HUES6 (cell line): Measurements from ENCODE around the gene CLCN7.

Experiments used
- H3K27ac ChIP-seq: 2 replicates; pipeline ENCODE4 v1.7.0; 2013; ENCODE audit warnings: low read depth, mild to moderate bottlenecking, low read length, inconsistent platforms
- H3K27me3 ChIP-seq: 2 replicates; pipeline ENCODE4 v1.6.1; 2013; ENCODE audit warnings: low read length; ENCODE audit not compliant: control insufficient read depth, insufficient read depth
- H3K36me3 ChIP-seq: 2 replicates; pipeline ENCODE4 v1.6.1; 2013; ENCODE audit warnings: low read length; ENCODE audit not compliant: control insufficient read depth, insufficient read depth
- H3K4me1 ChIP-seq: 2 replicates; pipeline ENCODE4 v1.6.1; 2013; ENCODE audit warnings: low read length; ENCODE audit not compliant: control insufficient read depth, insufficient read depth
- H3K4me3 ChIP-seq: 2 replicates; pipeline ENCODE4 v1.5.1; 2013; ENCODE audit warnings: low read depth, low read length
- H3K9ac ChIP-seq: one replicate; pipeline ENCODE4 v1.6.1; 2013; ENCODE audit warnings: mild to moderate bottlenecking, low read length
- H3K9me3 ChIP-seq: 2 replicates; pipeline ENCODE4 v1.6.1; 2013; ENCODE audit warnings: low read depth, low read length; ENCODE audit not compliant: control insufficient read depth, insufficient read depth

Gene CLCN7

DNA sequence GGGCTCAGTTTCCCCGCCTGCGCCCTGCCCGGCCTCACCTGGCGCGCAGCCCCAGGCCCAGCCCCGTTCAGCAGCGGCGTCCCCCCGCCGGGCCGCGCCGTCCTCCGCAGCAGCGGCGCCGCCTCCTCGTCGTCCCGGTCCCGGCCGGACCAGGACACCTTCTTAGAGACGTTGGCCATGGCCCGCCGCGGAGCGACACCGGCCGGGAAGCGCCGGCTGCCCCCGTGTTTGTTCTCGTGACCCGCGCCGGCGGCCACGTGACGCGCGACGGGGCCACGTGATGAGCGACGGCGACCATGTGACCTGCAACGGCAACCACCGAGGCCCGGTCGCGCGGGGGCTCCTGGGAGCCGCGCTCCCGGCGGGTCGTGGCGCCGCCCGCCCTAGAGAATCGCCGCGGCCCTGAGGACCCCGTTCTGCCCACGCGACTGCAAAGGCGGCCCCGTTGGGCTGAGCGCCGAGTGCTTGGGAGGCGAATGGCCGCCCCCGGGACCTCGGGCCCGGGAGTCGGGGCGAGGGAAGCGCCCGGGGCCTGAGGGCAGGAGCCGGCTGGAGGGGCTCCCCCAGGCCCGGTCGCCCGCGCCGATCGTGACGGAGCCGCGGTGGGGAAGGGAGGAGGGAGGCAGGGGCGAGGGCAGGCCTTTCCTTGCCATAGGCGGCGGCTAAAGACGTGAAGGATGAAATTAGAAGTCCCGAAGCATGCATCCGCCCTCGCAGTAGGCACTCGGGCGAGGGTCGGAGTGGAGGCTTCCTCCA is at the start of gene CLCN7:
TSS of gene CLCN7 (minus strand) at position 233 of the 756 bp plus-strand sequence. CDS start at position 179, 54 bp downstream.
- H3K9ac ChIP-seq = peak within 1 kb of the TSS; percentile 80
- H3K9me3 ChIP-seq = peaks cover 12% of the 10 kb centered on the region
- H3K27ac ChIP-seq = peak within 1 kb of the TSS; percentile 88
- H3K36me3 ChIP-seq = no peaks in the 10 kb centered on the region
- H3K4me3 ChIP-seq = peak within 1 kb of the TSS; percentile 79
- H3K27me3 ChIP-seq = no peaks in the 10 kb centered on the region
- H3K4me1 ChIP-seq = peaks cover 4% of the 10 kb centered on the region; the same call in 1 of the 2 replicates

DNA sequence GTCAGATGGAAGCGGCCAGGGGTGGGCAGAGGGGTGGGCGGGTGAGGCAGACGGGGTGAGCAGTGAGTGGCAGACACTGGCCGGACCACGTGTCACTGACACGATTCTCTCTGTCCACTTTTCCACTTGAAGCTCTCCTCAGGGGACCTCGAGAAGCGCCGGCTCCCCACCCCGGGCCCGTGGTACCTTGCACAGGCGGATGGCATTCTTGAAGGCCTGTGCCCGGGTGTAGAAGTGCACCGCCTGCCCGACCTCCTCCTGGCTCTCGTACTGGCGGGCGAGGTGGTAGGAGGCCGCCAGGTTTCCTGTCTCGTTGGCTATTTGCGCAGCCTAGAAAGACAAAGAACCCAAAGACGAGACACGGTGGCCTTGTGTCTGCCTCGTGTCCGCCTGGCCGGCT is 49.5 kb upstream of the CLCN7 start:
- no peaks in the 10 kb centered on the region for H3K27me3 ChIP-seq
- H3K9me3 ChIP-seq = no peaks in the 10 kb centered on the region
- H3K36me3 ChIP-seq = peaks cover 4% of the 10 kb centered on the region; the same call in 1 of the 2 replicates
- no peak overlapping the region for H3K27ac ChIP-seq
- H3K4me3 ChIP-seq = no peak overlapping the region
- no peak overlapping the region for H3K9ac ChIP-seq
- no peaks in the 10 kb centered on the region for H3K4me1 ChIP-seq

GRCh38 chr16:1523581-1524245 is 48.9 kb upstream of the CLCN7 start:
- no peaks in the 10 kb centered on the region for H3K9me3 ChIP-seq
- H3K4me3 ChIP-seq = no peak overlapping the region

GRCh38 chr16:1520461-1520860 is 45.6 kb upstream of the CLCN7 start:
- Histone ChIP-seq H3K36me3 (peaks cover 4% of the 10 kb centered on the region; the same call in 1 of the 2 replicates), H3K4me1 (no peaks in the 10 kb centered on the region), H3K27ac (no peak overlapping the region), H3K27me3 (no peaks in the 10 kb centered on the region), H3K9me3 (no peaks in the 10 kb centered on the region), H3K4me3 (no peak overlapping the region), H3K9ac (no peak overlapping the region)

More at GRCh38 chr16:1523581-1524245, 48.9 kb upstream of the CLCN7 start:
- H3K9ac ChIP-seq = no peak overlapping the region
- H3K36me3 ChIP-seq = peaks cover 4% of the 10 kb centered on the region; the same call in 1 of the 2 replicates
- no peaks in the 10 kb centered on the region for H3K4me1 ChIP-seq
- H3K27ac ChIP-seq = no peak overlapping the region
- H3K27me3 ChIP-seq = no peaks in the 10 kb centered on the region

DNA sequence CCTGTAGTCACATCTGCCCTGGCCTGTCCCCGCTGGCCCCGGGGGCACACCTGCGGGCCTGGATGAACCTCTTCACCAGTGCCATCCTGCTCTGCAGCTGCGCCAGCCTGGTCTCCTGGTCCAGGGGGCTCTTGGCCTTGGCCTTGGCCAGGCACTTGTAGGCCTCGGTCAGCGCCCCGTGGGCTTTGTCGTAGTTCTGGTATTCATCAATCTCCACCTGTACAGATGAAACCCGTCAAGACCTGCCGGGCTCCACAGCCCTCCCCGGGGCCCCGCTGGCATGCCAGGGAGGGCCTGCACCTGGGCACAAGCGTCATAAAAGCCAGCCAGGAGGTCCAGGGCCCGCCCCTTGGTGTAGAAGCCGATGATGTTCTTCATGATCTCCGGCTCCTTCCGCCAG is 45.0 kb upstream of the CLCN7 start:
- Histone ChIP-seq H3K4me3 (no peak overlapping the region), H3K9ac (no peak overlapping the region), H3K9me3 (no peaks in the 10 kb centered on the region; the same call in 1 of the 2 replicates), H3K4me1 (no peaks in the 10 kb centered on the region), H3K36me3 (peaks cover 4% of the 10 kb centered on the region; the same call in 1 of the 2 replicates), H3K27me3 (no peaks in the 10 kb centered on the region), H3K27ac (no peak overlapping the region)

DNA sequence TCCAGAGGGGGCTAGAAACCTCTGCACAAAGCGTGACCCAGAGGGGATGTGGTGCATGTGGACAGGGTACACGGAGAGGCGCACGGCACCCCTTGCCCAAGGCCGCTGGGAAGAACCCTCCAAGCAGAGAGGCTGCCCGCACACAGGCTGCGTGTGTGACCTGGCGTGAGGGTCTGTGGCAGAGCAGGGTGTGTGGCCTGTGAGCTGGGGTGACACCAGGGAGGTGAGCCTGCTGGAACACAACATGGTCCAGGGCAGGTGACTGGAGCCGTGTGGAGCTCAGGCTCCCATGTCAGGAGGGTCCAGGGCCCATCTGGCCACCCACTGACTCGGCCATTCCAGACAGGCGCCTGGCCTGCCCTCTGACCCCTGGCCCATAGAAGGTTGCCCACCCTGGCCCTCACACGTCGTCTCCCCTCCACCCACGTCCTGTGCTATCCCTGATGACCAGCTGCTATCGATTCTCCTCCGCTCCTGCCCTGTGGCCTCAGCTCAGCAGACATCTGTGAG is 43.9 kb upstream of the CLCN7 start:
- H3K36me3 ChIP-seq = peaks cover 4% of the 10 kb centered on the region; the same call in 1 of the 2 replicates
- no peak overlapping the region for H3K27ac ChIP-seq
- no peaks in the 10 kb centered on the region for H3K4me1 ChIP-seq
- H3K27me3 ChIP-seq = no peaks in the 10 kb centered on the region
- no peak overlapping the region for H3K9ac ChIP-seq
- no peak overlapping the region for H3K4me3 ChIP-seq
- peaks cover 4% of the 10 kb centered on the region; the same call in 1 of the 2 replicates for H3K9me3 ChIP-seq

DNA sequence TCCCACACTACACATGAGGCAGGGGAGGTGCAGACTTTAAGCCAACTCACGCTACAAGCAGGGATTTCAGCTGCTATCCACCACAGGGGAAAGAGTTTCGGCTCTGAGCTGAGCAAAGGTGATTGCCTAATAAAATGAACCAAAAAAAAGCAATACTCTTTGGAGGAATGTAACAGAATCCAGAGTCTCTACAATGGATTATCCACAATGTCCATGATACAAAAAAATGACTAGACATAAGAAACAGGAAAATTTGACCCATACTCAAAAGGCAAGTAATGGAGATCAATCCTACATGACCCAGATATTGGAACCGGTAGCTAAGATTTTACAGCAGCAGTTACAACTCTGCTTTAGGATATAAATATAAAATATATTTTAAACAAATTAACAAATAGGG is 39.7 kb upstream of the CLCN7 start:
- Histone ChIP-seq H3K27ac (no peak overlapping the region), H3K36me3 (peaks cover 25% of the 10 kb centered on the region), H3K4me3 (no peak overlapping the region), H3K9ac (no peak overlapping the region), H3K27me3 (no peaks in the 10 kb centered on the region), H3K9me3 (peaks cover 6% of the 10 kb centered on the region; the same call in 1 of the 2 replicates), H3K4me1 (no peaks in the 10 kb centered on the region)

DNA sequence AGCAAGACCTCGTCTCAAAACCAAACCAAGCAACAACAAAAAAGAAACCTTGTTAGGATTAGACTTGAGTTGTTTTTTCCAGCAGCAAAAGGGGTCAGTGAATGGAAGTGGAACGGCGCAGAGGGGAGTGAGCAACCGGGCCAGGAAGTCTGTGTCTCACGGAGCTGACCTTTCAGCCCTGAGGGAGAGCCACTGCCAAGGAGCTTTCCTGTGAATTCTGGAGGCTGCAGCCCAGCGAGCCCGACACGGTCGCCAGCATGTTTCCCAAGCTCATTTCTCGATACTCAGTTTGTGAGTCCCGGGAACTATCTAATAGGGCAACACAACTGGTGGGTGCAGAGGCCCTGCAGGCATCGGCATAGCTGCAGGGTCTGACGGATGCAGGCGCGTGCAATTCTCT is 37.9 kb upstream of the CLCN7 start:
- no peaks in the 10 kb centered on the region for H3K27me3 ChIP-seq
- peaks cover 37% of the 10 kb centered on the region for H3K36me3 ChIP-seq
- H3K4me3 ChIP-seq = no peak overlapping the region
- H3K9me3 ChIP-seq = peaks cover 6% of the 10 kb centered on the region; the same call in 1 of the 2 replicates
- no peak overlapping the region for H3K27ac ChIP-seq
- no peaks in the 10 kb centered on the region for H3K4me1 ChIP-seq
- no peak overlapping the region for H3K9ac ChIP-seq

DNA sequence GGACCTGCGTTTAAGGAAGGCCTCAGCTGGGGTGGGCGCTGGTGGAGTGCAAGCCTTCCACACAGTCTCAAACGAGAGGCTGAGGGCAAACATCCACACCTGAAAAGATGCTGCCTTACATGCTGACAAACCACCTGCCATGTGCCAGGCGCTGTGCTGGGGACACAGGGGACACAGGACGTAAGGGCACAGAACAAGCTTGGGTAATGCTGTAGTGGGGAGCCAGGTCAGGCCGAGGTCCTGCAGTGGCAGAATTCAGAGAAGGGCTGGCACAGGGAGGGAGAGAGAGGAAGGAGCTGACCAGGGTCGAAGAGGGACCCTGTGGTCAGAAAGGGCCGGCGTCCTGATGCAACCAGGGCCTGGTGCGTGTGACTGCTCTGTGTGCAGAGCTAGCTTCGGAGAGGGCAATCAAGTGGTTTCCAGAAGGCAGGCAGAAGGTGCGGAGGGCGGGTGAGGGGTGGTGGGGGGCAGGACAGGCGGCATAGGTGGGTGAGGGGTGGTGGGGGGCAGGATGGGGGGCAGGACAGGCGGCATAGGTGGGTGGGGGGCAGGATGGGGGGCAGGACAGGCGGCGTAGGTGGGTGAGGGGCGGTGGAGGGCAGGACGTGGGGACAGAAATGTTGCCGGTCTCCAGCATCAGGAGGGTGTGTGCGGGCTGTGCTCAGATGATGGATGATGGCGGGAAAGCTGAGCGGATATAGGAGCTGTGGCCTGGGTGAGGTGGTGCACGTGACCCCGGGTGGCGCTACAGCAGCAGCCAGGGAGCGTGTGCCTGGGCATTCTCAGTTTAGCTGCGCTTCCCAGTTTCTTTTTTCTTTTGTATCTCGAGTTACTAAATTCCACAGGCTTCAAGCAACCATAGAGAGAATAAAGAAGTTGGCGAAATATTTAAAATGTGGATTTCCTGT is 37.1 kb upstream of the CLCN7 start:
- peaks cover 6% of the 10 kb centered on the region; the same call in 1 of the 2 replicates for H3K9me3 ChIP-seq
- no peaks in the 10 kb centered on the region for H3K4me1 ChIP-seq
- H3K9ac ChIP-seq = no peak overlapping the region
- peaks cover 45% of the 10 kb centered on the region for H3K36me3 ChIP-seq
- H3K27ac ChIP-seq = no peak overlapping the region
- no peaks in the 10 kb centered on the region for H3K27me3 ChIP-seq
- no peak overlapping the region for H3K4me3 ChIP-seq

DNA sequence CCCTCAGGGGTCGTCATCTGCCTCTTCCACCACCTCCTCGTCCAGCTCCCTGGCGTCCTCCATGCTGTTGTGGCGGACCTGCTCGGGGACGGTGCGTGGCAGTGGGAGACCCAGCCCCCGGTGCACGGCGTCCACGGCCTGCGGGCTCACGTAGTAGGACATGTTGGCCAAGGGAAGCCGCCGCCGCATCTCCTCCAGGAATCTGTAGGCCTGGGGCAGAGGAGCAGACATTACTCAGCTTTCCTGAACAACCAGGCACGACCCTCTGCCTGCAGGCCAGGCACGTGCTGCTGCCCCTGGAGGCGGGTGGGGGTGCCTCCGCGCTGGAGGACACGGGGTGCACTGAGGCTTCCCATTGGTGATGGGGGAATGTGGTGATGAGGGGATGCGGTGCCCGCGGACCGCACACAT is 36.1 kb upstream of the CLCN7 start:
- peaks cover 54% of the 10 kb centered on the region for H3K36me3 ChIP-seq
- no peak overlapping the region for H3K27ac ChIP-seq
- no peak overlapping the region for H3K9ac ChIP-seq
- no peaks in the 10 kb centered on the region for H3K4me1 ChIP-seq
- no peaks in the 10 kb centered on the region for H3K27me3 ChIP-seq
- H3K4me3 ChIP-seq = no peak overlapping the region
- peaks cover 6% of the 10 kb centered on the region; the same call in 1 of the 2 replicates for H3K9me3 ChIP-seq
